HG02938 (cell line): ENCODE results near the gene PAPPA.

Experiments
- ATAC-seq: cut with Tn5 transposase; IDR thresholded peaks from one replicate; pipeline ENCODE4 v1.9.1; 2021; ENCODE audit warnings: mild to moderate bottlenecking, moderate library complexity; ENCODE audit not compliant: unreplicated experiment

Gene PAPPA, protein sequence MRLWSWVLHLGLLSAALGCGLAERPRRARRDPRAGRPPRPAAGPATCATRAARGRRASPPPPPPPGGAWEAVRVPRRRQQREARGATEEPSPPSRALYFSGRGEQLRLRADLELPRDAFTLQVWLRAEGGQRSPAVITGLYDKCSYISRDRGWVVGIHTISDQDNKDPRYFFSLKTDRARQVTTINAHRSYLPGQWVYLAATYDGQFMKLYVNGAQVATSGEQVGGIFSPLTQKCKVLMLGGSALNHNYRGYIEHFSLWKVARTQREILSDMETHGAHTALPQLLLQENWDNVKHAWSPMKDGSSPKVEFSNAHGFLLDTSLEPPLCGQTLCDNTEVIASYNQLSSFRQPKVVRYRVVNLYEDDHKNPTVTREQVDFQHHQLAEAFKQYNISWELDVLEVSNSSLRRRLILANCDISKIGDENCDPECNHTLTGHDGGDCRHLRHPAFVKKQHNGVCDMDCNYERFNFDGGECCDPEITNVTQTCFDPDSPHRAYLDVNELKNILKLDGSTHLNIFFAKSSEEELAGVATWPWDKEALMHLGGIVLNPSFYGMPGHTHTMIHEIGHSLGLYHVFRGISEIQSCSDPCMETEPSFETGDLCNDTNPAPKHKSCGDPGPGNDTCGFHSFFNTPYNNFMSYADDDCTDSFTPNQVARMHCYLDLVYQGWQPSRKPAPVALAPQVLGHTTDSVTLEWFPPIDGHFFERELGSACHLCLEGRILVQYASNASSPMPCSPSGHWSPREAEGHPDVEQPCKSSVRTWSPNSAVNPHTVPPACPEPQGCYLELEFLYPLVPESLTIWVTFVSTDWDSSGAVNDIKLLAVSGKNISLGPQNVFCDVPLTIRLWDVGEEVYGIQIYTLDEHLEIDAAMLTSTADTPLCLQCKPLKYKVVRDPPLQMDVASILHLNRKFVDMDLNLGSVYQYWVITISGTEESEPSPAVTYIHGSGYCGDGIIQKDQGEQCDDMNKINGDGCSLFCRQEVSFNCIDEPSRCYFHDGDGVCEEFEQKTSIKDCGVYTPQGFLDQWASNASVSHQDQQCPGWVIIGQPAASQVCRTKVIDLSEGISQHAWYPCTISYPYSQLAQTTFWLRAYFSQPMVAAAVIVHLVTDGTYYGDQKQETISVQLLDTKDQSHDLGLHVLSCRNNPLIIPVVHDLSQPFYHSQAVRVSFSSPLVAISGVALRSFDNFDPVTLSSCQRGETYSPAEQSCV (N-terminal part only)

DNA sequence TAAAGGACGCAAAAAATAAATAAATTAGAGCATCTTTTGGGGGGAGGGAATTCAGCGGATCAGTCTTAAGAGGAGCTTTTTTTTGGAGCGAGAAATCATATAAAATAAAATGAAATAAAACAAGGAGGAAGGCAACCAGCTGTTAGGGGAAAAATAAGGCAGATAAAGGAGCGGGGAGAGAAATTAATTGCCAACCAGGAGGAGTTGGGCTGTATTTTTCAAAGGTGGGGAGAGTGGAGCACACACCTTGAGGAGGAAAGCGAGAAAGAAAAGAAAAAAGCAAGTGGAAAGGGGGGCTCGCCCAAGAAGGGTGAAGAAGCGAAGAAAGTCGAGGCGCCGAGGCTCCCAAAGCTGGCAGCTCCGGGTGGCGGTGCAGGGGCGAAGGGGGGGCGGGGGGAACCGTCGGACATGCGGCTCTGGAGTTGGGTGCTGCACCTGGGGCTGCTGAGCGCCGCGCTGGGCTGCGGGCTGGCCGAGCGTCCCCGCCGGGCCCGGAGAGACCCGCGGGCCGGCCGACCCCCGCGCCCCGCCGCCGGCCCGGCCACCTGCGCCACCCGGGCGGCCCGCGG is at the start of gene PAPPA:
TSS of gene PAPPA (plus strand) at position 27 of the 569 bp plus-strand sequence. CDS start at position 409, 382 bp downstream.
- ATAC-seq = no peak

DNA sequence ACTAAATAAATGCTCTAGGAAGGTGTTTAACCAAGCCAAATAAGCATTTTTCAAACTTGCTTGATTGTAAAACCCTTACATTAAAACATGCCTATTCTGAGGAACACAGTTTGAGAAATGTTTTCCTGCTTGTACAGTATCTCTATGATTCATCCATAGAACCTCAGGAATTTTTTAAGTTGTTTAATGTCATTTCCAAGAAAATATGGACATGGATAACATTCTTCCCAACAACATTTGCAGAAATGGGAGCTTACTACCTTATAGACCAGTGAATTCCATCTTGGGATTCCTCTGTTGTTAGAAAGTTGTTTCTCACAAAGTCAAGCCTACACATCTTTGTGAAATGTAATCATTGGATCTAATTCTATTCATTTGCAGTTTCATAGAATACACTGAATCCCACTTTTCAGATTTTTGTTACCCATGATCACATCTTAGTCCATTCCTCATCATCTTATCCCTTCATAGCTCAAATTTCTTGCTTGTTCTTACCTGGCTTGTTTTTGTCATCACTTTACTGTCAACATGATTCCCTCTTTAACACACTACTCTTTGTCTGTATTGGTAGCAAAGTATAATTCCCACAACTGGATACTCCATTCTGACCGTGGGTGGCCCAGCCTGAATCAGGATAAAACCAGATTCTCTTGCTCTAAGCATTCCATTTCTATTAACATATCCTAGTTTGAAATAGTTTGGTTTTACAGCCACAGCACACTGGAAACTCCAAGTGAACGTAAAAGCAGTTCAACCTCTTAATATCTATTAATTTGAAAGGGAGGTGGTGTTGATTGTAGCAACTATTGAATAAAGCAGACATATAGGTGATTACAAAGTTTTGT is 49.4 kb upstream of the PAPPA start:
- no peak for ATAC-seq

DNA sequence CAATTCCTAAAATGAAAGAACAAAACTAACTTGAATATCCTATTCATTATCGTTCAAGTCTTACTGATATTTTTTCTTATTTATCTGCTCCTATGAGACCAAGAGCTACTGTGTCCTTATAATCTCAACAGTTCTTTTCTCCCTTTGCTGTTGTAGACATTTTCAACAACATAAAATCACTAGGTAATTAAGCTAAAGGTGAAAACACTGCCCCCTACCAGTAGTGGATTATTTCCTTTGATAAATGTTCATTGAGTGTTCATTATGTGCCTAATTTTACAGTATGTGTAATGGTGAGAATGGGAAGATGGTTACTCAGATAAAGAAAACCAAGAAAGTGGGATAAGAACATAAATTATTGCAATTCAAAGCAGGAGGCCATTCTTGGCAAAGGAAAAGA is 41.4 kb upstream of the PAPPA start:
- ATAC-seq = no peak

DNA sequence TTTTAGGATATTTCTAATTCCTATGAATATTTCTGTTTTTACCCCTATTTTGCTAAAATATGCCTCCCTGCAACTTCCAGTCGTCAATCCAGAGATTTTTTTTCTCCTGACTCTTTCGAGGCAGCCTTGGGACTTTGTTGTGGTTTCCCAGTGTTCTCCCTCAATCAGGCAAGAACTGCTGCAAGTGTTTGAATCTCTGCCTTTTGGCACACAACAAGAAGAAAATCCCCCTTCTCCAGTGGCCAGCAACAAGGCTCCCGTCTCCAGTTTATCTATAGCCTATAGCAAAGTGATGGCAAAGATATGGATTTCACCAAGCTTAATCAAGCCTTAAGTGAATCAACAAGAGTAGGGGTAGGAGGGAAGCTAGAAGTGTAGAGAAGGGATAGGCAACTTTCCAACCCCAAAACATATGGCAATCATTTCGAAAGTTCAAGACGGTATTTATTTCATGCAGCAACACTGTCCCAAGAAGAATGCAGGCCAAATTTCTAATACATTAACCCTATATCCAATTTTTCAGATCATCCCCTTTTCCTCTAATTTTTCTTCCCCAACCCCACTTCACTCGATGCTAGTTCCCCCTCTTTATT is 37.7 kb upstream of the PAPPA start:
- ATAC-seq = no peak

DNA sequence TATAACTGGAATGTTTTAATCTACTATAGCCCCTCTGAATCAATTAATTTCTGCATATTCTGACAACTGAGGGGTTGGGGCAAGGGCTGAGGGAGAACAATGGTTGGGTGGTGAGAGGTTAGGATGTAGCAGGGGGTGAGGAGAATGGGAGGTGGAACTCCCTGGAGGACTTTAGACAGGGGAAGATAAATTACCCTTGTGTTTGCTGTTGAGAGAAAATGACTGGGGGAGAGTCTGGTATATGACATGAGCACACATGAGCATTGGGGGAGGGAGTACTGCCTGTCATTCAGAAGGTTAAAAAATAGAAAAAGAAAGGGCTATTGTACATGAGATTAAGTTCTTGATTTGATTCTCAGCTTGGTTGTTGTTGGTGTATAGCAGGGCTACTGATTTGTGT is 37.2 kb upstream of the PAPPA start:
- no peak for ATAC-seq

DNA sequence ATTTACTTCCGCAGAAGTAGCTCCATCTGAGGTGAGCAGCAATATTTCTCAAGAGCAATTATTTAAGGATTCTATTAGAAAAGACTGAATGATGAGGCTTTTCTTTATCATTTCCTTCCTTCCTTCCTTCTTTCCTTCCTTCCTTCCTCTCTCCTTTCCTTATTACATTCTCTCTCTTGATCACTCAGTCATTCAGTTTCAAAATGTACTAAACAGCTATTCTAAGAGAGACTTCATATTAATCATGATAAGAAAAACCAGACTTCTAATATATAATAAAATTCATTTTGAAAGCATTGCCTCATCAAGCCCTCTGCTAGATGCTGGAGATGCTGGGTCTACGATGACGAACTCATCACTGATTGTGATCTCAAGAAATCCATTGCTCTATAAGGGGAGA is 30.4 kb upstream of the PAPPA start:
- no peak for ATAC-seq

DNA sequence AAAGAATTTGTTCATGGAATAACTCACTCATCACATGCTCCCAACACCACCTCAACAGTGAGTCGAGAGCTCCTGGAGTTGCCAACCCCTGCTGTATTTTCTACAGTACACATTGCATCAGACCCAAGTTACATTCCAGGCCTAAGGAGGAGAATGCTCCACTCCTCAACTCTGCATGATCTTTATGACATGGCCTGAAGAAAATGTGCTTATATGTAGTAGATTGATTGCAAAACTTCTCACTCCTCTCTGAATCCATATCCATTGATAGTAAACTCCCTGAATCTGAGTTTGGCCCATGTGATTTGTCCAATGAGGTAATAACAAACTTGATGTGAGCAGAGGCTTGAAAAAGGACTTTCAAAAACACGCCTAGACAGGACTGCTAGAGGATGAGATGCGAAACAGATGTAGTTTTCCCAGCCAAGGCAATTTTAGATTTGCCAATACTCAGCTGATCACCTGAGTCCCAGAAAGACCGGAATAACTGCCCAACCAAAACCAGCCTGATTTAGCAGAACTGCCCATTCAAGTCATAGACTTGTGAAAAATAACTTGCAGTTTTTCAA is 29.0 kb upstream of the PAPPA start:
- no peak for ATAC-seq

DNA sequence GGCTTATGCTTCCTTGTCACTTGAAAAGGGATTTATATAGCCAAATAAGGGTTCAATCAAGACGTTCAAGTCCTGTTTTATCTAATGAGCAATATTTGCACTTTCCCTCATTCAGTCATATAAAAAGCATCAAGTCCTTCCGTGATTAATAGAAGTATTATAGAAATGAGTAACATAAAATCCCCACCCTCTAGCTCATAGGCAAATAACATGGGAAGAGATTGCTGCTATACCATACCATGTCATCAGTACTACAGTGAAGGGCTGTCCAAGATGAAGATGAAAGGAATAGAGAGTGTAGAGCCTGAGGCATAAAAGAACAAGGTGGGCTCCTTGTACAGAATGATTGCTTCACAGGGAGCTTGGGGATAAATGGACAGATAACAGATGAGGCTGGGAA is 20.4 kb upstream of the PAPPA start:
- no peak for ATAC-seq

DNA sequence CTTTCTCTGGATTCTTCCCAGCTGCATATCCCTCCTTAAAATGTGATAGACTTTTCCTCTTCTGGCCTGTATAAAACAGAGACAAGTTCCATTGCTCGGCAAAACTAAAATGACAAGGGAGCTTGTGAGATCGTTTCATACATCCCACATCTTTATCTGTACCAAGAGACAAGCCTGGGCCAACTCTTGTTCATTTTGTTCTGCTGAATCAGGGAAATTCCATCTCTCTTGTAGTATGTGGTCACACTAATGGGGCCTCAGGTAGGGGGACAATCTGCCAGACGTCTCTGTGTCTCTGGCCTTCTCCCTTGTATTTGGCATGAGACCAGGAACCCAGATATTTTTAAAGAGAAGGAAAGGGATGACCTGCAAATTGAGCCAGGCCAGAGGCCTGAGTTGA is 18.6 kb upstream of the PAPPA start:
- no peak for ATAC-seq

DNA sequence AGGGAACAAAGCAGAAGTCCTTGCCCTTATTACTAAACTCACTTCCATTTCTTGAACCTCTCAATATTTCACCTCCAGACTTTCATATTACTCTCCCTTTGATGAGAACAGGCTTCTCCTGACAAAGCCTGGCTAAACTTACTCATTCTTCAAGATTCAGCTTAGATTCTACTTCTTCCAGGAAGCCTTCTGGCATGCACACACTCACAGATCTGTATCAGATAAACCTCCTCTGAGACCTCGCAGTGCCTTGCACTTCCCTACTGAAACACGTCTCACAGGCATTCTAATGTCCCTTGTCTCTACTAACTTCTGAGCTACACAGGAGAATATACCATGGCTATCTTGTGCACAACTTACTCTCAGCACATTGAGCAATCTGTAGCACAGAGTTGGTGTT is 16.6 kb upstream of the PAPPA start:
- ATAC-seq = no peak

DNA sequence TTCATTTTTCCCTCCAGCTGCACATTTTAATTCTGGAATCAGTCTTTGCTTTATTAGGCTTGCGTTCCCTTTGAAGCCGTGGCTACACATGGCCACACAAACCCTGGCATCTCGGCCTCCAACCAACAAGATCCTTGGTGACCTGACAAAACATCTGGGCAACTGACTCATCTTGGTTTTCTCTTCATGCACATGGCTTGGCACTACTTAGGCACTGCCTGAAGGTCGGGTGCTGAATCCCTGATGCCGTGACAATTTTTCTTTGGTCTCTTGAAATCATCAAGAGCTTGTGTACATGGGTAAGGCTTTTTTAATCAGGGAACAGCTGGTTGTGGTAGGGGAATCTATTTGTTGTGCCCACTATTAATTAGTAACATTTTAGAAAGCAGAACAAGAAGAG is 16.0 kb upstream of the PAPPA start:
- no peak for ATAC-seq

DNA sequence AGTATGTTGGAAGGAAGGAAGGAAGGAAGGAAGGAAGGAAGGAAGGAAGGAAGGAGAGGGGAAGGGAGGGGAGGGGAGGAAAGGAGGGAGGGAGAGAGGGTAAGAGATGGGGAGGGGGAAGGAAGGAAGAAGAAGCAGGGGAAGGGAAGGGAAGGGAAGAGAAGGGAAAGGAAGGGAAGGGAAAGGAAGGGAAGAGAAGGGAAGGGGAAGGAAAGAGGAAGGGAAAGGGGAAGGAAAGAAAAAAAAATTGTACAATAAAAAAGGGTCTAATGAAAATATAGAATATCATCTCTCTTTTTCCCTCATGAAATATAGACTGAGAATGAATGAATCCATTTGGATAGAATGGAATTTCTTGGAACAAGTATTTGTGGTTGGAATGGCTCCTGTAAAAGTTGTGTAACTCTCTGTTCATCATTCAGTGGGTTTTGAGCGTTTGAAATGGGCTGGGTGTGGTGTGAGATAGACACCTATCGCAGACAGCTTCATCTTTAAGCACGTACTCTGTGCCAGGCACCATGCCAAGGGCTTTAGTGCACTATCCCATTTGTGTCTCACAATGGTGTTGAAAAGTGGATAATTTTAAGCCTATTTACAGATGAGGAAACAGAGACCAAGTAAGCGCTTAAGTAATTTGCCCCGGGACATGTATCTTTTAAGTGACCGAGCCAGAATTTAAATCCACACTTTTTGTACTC is 11.6 kb upstream of the PAPPA start:
- ATAC-seq = no peak

DNA sequence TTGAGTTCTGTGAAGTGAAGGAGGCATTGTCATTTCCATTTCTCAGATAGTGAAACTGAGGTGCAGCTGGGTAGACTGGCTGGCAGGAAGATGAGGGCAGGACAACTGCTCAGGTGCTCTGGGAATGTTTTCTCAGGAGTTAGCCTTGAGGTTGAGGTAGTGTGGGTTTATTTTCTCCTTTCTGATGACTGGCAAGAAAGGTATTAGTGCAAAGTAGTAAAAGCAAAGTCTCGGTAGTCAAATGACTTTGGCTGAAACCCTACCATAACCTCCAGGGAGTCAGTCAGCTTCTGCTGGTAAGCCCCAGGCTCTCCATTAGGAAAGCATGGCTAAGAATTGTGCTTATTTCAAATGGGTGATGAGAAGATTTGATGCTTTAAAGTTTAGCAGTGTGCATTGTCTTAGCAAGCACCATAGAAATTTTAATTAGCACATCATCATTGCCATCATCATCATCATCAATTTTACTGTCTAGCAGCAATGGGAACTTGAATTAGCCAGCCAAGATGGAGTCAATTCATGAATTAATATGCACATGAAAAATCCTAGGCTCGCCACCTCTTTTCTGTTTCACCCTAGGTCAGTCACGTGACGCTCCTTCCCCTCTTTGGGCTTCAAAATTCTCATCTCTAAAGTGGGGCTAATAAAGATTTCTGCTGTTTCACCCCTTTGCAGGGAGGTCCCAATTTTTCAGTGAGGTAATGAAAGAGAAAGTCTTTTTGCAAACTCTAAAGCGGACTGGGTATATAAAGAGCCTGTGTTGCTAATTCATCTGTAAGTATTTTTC is 10.7 kb upstream of the PAPPA start:
- ATAC-seq = no peak

DNA sequence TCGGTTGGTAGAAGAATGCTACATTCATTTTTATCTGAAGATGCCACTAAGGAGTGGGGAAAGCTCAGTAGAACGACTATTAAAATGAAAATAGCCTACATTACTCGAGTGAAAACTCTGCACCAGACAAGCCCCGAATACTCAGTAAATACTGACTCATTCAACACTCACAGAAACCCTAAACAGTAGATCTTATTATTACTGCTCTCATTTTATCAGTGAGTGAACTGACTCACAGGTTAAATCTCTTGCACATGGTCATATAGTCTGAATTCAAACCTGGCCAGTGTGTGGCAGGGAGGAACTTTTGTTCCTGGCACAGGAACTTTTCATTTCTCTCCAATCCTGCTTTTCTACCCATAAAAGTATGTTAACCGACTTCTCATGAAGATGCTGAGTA is 9.6 kb upstream of the PAPPA start:
- no peak for ATAC-seq

DNA sequence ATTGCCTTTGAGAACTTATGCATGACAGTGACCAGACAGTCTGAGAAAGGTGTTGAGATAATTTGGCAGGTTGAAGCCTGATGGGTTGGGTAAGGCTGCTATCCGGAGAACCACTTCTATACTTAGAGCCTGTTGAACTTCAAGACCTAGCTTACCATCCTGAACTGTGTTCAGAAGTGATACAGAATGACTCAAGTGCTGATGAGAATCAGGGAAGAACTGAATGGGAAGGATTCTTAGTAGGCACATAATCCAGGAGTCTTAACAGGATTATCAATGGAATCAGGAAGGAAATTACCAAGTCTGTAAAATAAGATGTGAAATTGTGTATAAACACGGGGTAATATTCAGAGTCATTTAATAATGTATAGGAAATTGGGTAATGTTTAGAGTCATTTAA is 9.0 kb upstream of the PAPPA start:
- ATAC-seq = no peak

DNA sequence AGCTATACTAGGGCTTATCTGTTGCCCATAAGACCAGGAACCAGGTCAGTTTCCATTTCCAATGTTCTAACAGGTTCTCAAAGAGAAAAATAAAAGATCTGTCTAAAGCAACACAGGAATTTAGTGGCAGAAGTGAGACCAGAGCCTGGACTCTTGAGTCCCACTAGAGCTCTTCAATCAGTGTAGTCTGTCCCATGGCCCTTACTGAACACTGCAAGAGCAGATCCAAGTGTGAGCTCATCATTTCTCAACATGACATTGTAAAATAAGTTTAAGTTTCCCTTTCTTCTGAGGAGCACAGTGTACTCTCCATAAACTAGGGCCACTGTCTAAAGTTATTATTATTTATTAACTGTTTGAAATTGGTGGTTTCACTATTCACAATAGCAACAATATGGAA is 8.6 kb upstream of the PAPPA start:
- ATAC-seq = no peak

DNA sequence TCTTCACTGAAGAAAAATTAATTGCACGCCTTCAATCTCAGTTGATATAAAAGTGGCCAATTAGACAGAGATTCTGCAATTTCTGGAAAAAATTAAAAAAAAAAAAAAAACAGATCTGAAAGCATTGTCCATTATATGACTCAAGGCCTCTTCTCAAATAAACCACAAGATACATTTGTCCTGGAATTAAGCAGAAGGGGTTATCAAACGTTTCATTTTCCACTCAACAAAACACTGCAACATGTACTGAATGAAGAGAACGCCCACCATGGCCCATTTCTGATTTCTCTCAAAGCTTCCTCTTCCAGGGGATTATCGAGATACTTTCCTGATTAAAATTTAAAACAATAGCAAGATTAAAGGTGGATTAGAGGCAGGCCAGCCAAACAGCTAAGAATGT is 5.8 kb upstream of the PAPPA start:
- no peak for ATAC-seq

DNA sequence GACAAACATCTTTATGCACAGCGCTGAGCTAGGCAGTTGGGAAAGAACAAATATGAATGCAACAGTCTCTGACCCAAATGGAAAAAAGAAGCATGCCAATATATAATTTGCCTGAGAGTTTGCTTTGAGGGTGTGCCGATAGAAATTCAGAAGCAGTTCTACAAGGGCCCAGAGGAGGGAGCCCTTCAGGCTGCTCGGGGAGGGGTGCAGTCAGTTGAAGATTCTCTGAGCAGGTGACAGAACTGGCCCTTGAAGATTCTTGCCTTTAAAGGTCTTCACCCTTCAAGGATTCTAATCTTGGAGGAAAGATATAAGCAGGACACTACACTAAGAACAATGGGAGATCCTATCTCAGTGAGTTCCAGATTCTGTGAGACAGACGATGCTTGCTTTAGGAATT is 3.7 kb upstream of the PAPPA start:
- ATAC-seq = no peak
